ENCODE data around the gene CCDC197. TPM values are rescaled to one million over a fixed set of nuclear protein-coding genes. Genes with fewer than 3 reads are reported as not detected.

CCDC197 gene
- total RNA-seq, 1 donor from 2014 or later = not detected

DNA sequence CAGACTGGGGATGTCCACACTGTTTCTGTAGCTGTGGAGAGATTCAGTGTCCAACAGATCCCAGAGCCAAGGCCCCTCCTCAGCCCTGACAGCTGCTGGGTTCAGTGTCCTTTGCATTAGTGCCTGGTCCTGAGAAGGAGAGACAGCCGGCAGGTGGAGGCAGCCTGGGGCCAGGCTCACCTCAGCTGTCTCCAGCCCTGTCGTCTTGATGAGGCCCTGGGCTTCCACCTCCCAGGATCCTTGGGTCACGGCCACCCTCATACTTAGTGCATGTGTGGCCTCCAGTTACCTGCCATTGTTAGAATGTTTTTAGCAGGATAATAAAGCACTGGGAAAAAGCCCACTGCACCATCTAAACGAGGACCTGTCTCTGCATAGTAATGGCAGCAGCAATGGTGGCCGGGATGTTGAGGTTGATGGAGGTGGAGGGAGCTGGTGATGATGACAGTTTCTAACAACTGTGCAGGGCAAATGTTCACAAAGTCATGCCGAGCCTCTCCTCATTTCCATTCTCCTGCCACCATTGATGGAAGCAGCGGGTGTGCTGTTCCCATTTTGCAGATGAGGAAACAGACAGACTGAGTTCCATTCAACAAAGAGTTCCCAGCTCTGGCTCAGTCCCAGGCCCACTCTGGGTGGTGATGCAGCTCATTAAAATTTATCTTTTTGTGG lies 38.4 kb upstream of the CCDC197 start:
- Mint-ChIP-seq H3K36me3 (no peaks in the 10 kb centered on the region), H3K27ac (peak overlapping the region; percentile 81), H3K27me3 (no peaks in the 10 kb centered on the region), H3K4me1 (ENCODE audit: unreplicated experiment) (peaks cover 20% of the 10 kb centered on the region), H3K4me3 (no peak overlapping the region), H3K9me3 (no peaks in the 10 kb centered on the region)
- TF ChIP-seq, protein P1, sequence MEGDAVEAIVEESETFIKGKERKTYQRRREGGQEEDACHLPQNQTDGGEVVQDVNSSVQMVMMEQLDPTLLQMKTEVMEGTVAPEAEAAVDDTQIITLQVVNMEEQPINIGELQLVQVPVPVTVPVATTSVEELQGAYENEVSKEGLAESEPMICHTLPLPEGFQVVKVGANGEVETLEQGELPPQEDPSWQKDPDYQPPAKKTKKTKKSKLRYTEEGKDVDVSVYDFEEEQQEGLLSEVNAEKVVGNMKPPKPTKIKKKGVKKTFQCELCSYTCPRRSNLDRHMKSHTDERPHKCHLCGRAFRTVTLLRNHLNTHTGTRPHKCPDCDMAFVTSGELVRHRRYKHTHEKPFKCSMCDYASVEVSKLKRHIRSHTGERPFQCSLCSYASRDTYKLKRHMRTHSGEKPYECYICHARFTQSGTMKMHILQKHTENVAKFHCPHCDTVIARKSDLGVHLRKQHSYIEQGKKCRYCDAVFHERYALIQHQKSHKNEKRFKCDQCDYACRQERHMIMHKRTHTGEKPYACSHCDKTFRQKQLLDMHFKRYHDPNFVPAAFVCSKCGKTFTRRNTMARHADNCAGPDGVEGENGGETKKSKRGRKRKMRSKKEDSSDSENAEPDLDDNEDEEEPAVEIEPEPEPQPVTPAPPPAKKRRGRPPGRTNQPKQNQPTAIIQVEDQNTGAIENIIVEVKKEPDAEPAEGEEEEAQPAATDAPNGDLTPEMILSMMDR (conservative IDR thresholded peaks at IDR 0.05) = no peak
- no peak for DNase-seq (ENCODE audit: extremely low spot score, unreplicated experiment)

DNA sequence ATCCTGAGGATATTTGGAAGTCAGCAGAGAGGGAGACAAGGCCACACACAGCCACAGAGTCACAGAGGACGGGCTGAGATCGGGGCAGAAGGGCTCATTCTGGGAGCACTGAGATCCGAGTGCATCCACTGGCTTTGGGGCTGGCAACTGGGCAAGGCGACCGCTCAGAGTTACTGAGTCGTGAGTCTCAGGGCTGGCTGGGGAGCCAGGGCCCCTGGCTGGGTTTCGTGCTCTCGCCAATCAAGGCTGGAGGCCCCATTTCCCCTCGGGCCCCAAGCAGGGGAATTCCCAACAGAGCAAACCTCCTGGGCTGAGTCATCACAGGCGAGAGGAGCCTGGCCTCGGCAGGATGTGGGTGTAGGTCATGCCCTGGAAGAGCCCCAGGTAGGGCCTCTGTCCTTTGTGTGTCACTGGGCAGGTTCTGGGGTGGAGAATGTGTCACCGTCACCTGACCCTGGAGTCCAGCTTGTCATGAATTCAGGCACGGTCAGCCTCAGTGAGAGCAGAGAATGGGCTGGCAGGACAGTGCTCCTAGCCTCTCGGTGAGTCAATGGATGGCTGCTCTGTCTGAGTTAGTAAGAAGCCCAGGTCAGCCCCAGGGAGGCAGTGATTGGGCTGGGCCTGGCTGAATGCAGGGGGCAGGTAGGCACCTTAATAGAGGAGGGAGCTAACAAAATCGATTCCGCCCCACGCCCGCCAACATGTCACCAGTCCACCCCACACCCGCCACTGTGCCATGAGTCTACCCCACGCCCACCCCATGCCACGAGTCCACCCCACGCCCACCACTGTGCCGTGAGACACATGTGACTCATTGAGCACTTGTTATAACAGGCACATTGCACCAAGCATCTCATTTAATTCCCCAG lies 37.6 kb upstream of the CCDC197 start:
- peak overlapping the region; percentile 81 for H3K27ac Mint-ChIP-seq
- peaks cover 17% of the 10 kb centered on the region for H3K4me1 Mint-ChIP-seq (ENCODE audit: unreplicated experiment)
- no peaks in the 10 kb centered on the region for H3K9me3 Mint-ChIP-seq
- DNase-seq (ENCODE audit: extremely low spot score, unreplicated experiment) = no peak
- TF ChIP-seq, protein P1 (conservative IDR thresholded peaks at IDR 0.05) = no peak
- no peaks in the 10 kb centered on the region for H3K27me3 Mint-ChIP-seq
- no peaks in the 10 kb centered on the region for H3K36me3 Mint-ChIP-seq
- H3K4me3 Mint-ChIP-seq = no peak overlapping the region

DNA sequence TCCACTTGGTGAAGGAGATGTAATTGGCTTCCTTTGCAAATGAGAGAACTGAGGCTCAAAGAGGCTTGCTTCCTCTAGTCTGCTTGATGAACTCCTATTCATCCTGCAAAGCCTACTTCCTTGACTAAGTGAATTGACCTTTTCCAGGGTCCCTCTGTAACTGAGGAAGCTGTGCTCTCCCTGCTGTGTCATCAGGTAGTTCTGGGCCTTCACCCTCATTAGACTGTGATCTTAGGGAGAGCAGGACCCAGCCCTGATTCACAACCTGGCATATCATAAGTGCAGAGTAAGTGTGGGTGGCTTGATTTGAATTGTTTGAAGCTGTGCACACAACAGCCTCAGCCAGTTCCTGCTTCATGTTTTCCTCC lies 37.0 kb upstream of the CCDC197 start:
- H3K36me3 Mint-ChIP-seq = no peaks in the 10 kb centered on the region
- H3K27me3 Mint-ChIP-seq = no peaks in the 10 kb centered on the region
- peak overlapping the region; percentile 81 for H3K27ac Mint-ChIP-seq
- DNase-seq (ENCODE audit: extremely low spot score, unreplicated experiment) = no peak
- H3K4me1 Mint-ChIP-seq (ENCODE audit: unreplicated experiment) = peaks cover 11% of the 10 kb centered on the region
- no peak overlapping the region for H3K4me3 Mint-ChIP-seq
- TF ChIP-seq, protein P1 (conservative IDR thresholded peaks at IDR 0.05) = no peak
- H3K9me3 Mint-ChIP-seq = no peaks in the 10 kb centered on the region

DNA sequence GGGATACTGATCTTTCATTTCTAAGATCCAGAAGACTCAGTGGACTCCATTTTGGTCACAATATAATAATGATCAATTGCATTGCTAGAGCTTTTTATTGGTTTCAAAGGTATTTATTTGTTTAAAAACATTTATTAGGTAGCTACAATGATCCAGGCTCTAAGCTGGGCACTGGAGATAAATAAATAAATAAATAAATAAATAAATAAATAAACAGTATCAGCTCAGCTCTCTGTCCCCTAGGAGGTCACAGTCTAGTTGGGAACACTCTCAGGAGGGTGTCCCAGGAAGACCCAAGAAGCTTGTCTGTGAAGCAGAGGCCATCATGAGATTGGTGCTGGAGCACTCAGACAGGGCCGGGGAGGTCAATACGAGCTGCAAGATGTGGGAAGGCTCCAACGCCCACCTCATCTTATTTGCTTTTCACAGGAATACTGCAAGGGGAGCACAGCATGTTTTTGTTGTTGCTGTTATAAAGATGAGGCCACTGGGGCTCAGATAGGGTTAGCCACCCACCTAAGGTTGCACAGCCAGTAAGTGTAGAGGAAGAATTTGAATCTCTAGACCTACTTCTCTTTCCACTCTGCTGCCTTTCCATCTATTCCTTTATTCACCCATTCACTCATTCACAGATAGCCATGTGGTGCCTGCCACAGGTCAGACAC lies 36.2 kb upstream of the CCDC197 start:
- Mint-ChIP-seq H3K27me3 (no peaks in the 10 kb centered on the region), H3K27ac (no peak overlapping the region), H3K4me1 (ENCODE audit: unreplicated experiment) (peaks cover 9% of the 10 kb centered on the region), H3K36me3 (no peaks in the 10 kb centered on the region), H3K9me3 (no peaks in the 10 kb centered on the region), H3K4me3 (no peak overlapping the region)
- TF ChIP-seq, protein P1 (conservative IDR thresholded peaks at IDR 0.05) = no peak
- DNase-seq (ENCODE audit: extremely low spot score, unreplicated experiment) = no peak

DNA sequence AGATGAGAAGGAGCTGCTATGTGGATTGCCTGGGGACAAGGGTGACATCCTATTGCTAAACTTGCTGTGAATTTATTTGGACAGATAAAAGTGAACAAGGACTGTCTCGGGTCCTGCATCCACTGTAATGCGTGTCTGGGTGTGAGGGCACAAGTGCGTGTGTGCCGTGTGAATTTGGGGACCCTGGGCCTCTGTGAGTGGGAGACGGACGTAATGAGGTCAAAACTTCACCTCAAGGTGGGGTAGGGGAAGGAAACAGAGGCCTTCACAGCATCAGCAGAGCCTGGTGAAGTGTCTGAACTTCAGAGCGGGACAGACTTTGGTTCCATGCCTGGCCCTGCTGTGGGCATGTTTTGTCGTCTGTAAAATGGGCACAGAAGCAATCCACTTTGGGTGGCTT lies 35.5 kb upstream of the CCDC197 start:
- Mint-ChIP-seq H3K4me1 (ENCODE audit: unreplicated experiment) (peaks cover 9% of the 10 kb centered on the region), H3K27ac (no peak overlapping the region)

More for the DNA sequence above, 35.5 kb upstream of the CCDC197 start:
- Mint-ChIP-seq H3K27me3 (no peaks in the 10 kb centered on the region), H3K4me3 (no peak overlapping the region), H3K36me3 (no peaks in the 10 kb centered on the region), H3K9me3 (no peaks in the 10 kb centered on the region)
- DNase-seq (ENCODE audit: extremely low spot score, unreplicated experiment) = no peak
- TF ChIP-seq, protein P1 (conservative IDR thresholded peaks at IDR 0.05) = no peak
